Karpas-422 (cell line): Measurements from ENCODE around the gene RNF121. TPM values are rescaled to one million over a fixed set of nuclear protein-coding genes. Genes with fewer than 3 reads are reported as not detected.
"Not testable (repeated sequence)": the region's sequence is repeated elsewhere in the genome, so short reads cannot be mapped to it uniquely, and the experiment has no call there.

Source experiments
- DNase-seq: peaks from one replicate; pipeline ENCODE4 v3.0.0-alpha.2; 2015
- H2AFZ ChIP-seq: fragments of 200-600 bp; sonication (generic); 2 replicates; pipeline ENCODE4 v1.6.1; 2014; ENCODE audit warnings: antibody characterized with exemption, low read length, mixed read lengths
- H3K27ac ChIP-seq: fragments of 200-600 bp; sonication (generic); 2 replicates; pipeline ENCODE4 v1.5.1; 2014; ENCODE audit warnings: mild to moderate bottlenecking, low read length, moderate library complexity
- H3K27me3 ChIP-seq: fragments of 200-600 bp; sonication (generic); 2 replicates; pipeline ENCODE4 v1.6.1; 2014; ENCODE audit warnings: low read length, mixed read lengths
- H3K36me3 ChIP-seq: fragments of 200-600 bp; sonication (generic); 2 replicates; pipeline ENCODE4 v1.6.1; 2014; ENCODE audit warnings: low read length, mixed read lengths; ENCODE audit not compliant: insufficient read depth
- H3K4me1 ChIP-seq: fragments of 200-600 bp; sonication (generic); 2 replicates; pipeline ENCODE4 v1.6.1; 2014; ENCODE audit warnings: mild to moderate bottlenecking, low read length, mixed read lengths
- H3K4me2 ChIP-seq: fragments of 200-600 bp; sonication (generic); 2 replicates; pipeline ENCODE4 v1.6.1; 2014; ENCODE audit warnings: low read length, low read depth, mild to moderate bottlenecking; ENCODE audit not compliant: poor library complexity, severe bottlenecking
- H3K4me3 ChIP-seq: fragments of 200-600 bp; sonication (generic); 2 replicates; pipeline ENCODE4 v1.5.1; 2014; ENCODE audit warnings: mild to moderate bottlenecking, antibody characterized with exemption, low read length, mixed read lengths
- H3K79me2 ChIP-seq: fragments of 200-600 bp; sonication (generic); 2 replicates; pipeline ENCODE4 v1.6.1; 2014; ENCODE audit warnings: mild to moderate bottlenecking, low read length, mixed read lengths
- H3K9ac ChIP-seq: fragments of 200-600 bp; sonication (generic); 2 replicates; pipeline ENCODE4 v1.6.0; 2014; ENCODE audit warnings: low read length
- H3K9me2 ChIP-seq: fragments of 200-600 bp; sonication (generic), shearing (Covaris generic); replicated peaks from 2 replicates; pipeline ENCODE4 v1.6.0; 2014; ENCODE audit warnings: mild to moderate bottlenecking, low read length, moderate library complexity; ENCODE audit not compliant: insufficient read depth
- H3K9me3 ChIP-seq: fragments of 300-700, 200-600 bp; sonication (generic); 2 replicates; pipeline ENCODE4 v1.6.1; 2014; ENCODE audit warnings: low read length, mixed read lengths
- H4K20me1 ChIP-seq: fragments of 200-600 bp; sonication (generic); 2 replicates; pipeline ENCODE4 v1.6.1; 2014; ENCODE audit warnings: mild to moderate bottlenecking, antibody characterized with exemption, low read length, low read depth; ENCODE audit not compliant: insufficient read depth
- total RNA-seq: library from RNA; depleted of rRNA; stranded (reverse); fragments of >200 nt; shearing (Covaris generic); gene quantifications from 2 replicates; pipeline ENCODE4 v1.2.3, GENCODE V29; 2014; ENCODE audit warnings: low replicate concordance; rRNA removed

Gene RNF121
- 12.0 and 18.5 TPM in 2 replicates for total RNA-seq

GRCh38 chr11:71928737-71929443, at the start of gene RNF121:
Gene RNF121 (plus strand): TSS chr11:71929046. CDS start chr11:71929062, 16 bp downstream.
- no peaks in the 10 kb centered on the region for H3K9me3 ChIP-seq
- H3K36me3 ChIP-seq = no peaks in the 10 kb centered on the region
- H3K79me2 ChIP-seq = peaks cover 64% of the 10 kb centered on the region
- peaks cover 47% of the 10 kb centered on the region for H3K4me1 ChIP-seq
- H2AFZ ChIP-seq = peak within 1 kb of the TSS; percentile 86
- H3K9ac ChIP-seq = peak within 1 kb of the TSS; percentile 82
- H4K20me1 ChIP-seq = peaks cover 11% of the 10 kb centered on the region; the same call in 1 of the 2 replicates
- H3K4me3 ChIP-seq = peak within 1 kb of the TSS; percentile 77
- H3K9me2 ChIP-seq = no peaks in the 10 kb centered on the region
- H3K4me2 ChIP-seq = peak within 1 kb of the TSS; percentile 95
- H3K27me3 ChIP-seq = no peaks in the 10 kb centered on the region
- DNase-seq = peak; percentile 99
- peak within 1 kb of the TSS; percentile 63 for H3K27ac ChIP-seq

DNA sequence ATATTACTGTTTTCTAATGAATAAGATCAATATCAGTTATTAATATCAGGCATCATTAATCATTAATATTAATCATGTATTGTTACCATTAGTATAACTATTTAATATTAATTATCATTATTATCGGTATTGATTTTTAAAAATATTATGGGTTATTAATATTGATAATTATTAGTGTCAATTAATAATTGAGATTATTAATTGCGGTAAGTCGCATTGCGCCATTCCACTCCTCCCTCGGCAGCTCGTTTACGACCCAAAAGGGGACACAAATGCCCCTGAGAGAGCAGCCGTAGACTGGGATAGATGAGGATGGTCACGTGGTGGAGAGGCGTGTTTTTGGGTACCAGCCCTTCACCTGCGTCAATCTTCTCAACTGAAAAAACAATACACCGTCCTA, 43.0 kb upstream of the RNF121 start:
- DNase-seq, H2AFZ ChIP-seq: not testable (repeated sequence)

GRCh38 chr11:71888335-71889010, 40.4 kb upstream of the RNF121 start:
- not testable (repeated sequence) for H4K20me1 ChIP-seq, H3K9ac ChIP-seq, H3K27me3 ChIP-seq, H3K9me3 ChIP-seq, H3K79me2 ChIP-seq, H2AFZ ChIP-seq, H3K4me2 ChIP-seq, H3K4me1 ChIP-seq, H3K27ac ChIP-seq, H3K9me2 ChIP-seq, H3K36me3 ChIP-seq, DNase-seq, H3K4me3 ChIP-seq

More for the DNA sequence above, 43.0 kb upstream of the RNF121 start:
- H3K27ac ChIP-seq, H3K4me3 ChIP-seq, H3K4me2 ChIP-seq, H4K20me1 ChIP-seq, H3K27me3 ChIP-seq, H3K9me3 ChIP-seq, H3K4me1 ChIP-seq, H3K36me3 ChIP-seq, H3K9ac ChIP-seq, H3K79me2 ChIP-seq, H3K9me2 ChIP-seq: not testable (repeated sequence)

GRCh38 chr11:71889181-71889872, 39.5 kb upstream of the RNF121 start:
- not testable (repeated sequence) for H3K79me2 ChIP-seq, H3K4me2 ChIP-seq, H3K36me3 ChIP-seq, DNase-seq, H3K4me3 ChIP-seq, H3K27ac ChIP-seq, H3K9me3 ChIP-seq, H3K9me2 ChIP-seq, H4K20me1 ChIP-seq, H3K27me3 ChIP-seq, H3K9ac ChIP-seq, H3K4me1 ChIP-seq, H2AFZ ChIP-seq

GRCh38 chr11:71895961-71896360, 32.9 kb upstream of the RNF121 start:
- Histone ChIP-seq H3K9me2 (no peaks in the 10 kb centered on the region), H3K36me3 (no peaks in the 10 kb centered on the region), H3K27me3 (no peaks in the 10 kb centered on the region), H3K4me3 (no peak overlapping the region), H3K27ac (no peak overlapping the region), H3K4me1 (no peaks in the 10 kb centered on the region), H3K4me2 (no peak overlapping the region), H3K9me3 (no peaks in the 10 kb centered on the region), H4K20me1 (no peaks in the 10 kb centered on the region), H3K9ac (no peak overlapping the region), H3K79me2 (no peaks in the 10 kb centered on the region), H2AFZ (no peak overlapping the region)
- DNase-seq = no peak

- H2AFZ ChIP-seq, H3K9me3 ChIP-seq, H3K79me2 ChIP-seq, H4K20me1 ChIP-seq, H3K4me3 ChIP-seq, H3K4me2 ChIP-seq, H3K36me3 ChIP-seq, H3K9ac ChIP-seq, H3K4me1 ChIP-seq, H3K9me2 ChIP-seq, H3K27me3 ChIP-seq, DNase-seq, H3K27ac ChIP-seq: not testable (repeated sequence)
Observed at GRCh38 chr11:71901137-71901536, 27.7 kb upstream of the RNF121 start.

GRCh38 chr11:71908218-71908617, 20.6 kb upstream of the RNF121 start:
- Histone ChIP-seq H3K79me2 (no peaks in the 10 kb centered on the region), H3K36me3 (no peaks in the 10 kb centered on the region), H3K9me2 (no peaks in the 10 kb centered on the region), H3K4me2 (no peak overlapping the region), H3K9ac (no peak overlapping the region), H3K4me1 (peaks cover 1% of the 10 kb centered on the region; the same call in 1 of the 2 replicates), H2AFZ (no peak overlapping the region), H3K27me3 (no peaks in the 10 kb centered on the region), H3K27ac (no peak overlapping the region), H4K20me1 (no peaks in the 10 kb centered on the region), H3K9me3 (no peaks in the 10 kb centered on the region), H3K4me3 (no peak overlapping the region)
- DNase-seq = no peak

DNA sequence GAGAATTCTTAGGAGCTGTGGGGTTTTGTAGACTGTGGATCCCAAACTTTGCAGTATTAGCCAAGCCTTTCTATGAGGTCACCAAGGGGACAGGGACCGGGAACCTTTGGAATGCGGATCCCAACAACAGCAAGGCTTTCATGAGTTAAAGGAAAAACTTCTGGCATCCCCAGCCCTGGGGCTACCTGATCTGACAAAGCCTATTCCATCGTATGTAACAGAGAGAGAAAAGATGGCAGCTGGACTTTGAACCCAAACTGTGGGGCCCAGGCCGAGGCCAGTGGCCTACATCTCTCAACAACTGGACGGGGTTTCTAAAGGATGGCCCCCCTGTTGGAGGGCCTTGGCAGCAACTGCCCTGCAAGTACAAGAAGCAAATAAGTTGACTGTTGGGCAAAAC, 18.1 kb upstream of the RNF121 start:
- H3K27me3 ChIP-seq, H3K4me3 ChIP-seq, H3K36me3 ChIP-seq, DNase-seq, H3K4me2 ChIP-seq, H3K9me3 ChIP-seq, H2AFZ ChIP-seq, H4K20me1 ChIP-seq, H3K9ac ChIP-seq, H3K79me2 ChIP-seq, H3K27ac ChIP-seq, H3K9me2 ChIP-seq, H3K4me1 ChIP-seq: not testable (repeated sequence)
